TTC549 (cell line): ENCODE results near the gene RPL26.

ENCODE experiments used
- FAIRE-seq: peaks from 2 replicates; lab custom pipeline; 2012; peaks lifted over from hg19 to GRCh38; lab: Jason Lieb, UNC

Gene RPL26

GRCh38 chr17:8383143-8383822 lies at the start of gene RPL26:
RPL26 (minus strand) TSS chr17:8383193; CDS start chr17:8382310, 883 bp downstream.
- FAIRE-seq = peak; percentile 78

GRCh38 chr17:8430966-8431365 lies 48.0 kb upstream of the RPL26 start:
- no peak for FAIRE-seq

- no peak for FAIRE-seq
These were observed 43.8 kb upstream of the RPL26 start for GRCh38 chr17:8426802-8427201.

- no peak for FAIRE-seq
These were observed 43.2 kb upstream of the RPL26 start for GRCh38 chr17:8426094-8426720.

- FAIRE-seq = no peak
These were observed 38.6 kb upstream of the RPL26 start for GRCh38 chr17:8421571-8421970.

- no peak for FAIRE-seq
These were observed 37.3 kb upstream of the RPL26 start for GRCh38 chr17:8420041-8420934.

- no peak for FAIRE-seq
These were observed 36.3 kb upstream of the RPL26 start for GRCh38 chr17:8419305-8419704.

GRCh38 chr17:8418471-8418870 lies 35.5 kb upstream of the RPL26 start:
- FAIRE-seq = no peak

GRCh38 chr17:8417806-8418205 lies 34.8 kb upstream of the RPL26 start:
- no peak for FAIRE-seq

- no peak for FAIRE-seq
These were observed 30.9 kb upstream of the RPL26 start for GRCh38 chr17:8413938-8414337.

GRCh38 chr17:8413328-8413727 lies 30.3 kb upstream of the RPL26 start:
- FAIRE-seq = no peak

GRCh38 chr17:8412089-8412488 lies 29.1 kb upstream of the RPL26 start:
- FAIRE-seq = no peak

- FAIRE-seq = no peak
These were observed 27.9 kb upstream of the RPL26 start for GRCh38 chr17:8410883-8411238.

GRCh38 chr17:8409966-8410882 lies 27.2 kb upstream of the RPL26 start:
- FAIRE-seq = peak; percentile 92

- no peak for FAIRE-seq
These were observed 25.4 kb upstream of the RPL26 start for GRCh38 chr17:8408371-8408770.

GRCh38 chr17:8406174-8406573 lies 23.2 kb upstream of the RPL26 start:
- no peak for FAIRE-seq

- no peak for FAIRE-seq
These were observed 22.6 kb upstream of the RPL26 start for GRCh38 chr17:8405499-8406016.

- FAIRE-seq = no peak
These were observed 20.0 kb upstream of the RPL26 start for GRCh38 chr17:8402921-8403536.

- FAIRE-seq = no peak
These were observed 18.1 kb upstream of the RPL26 start for GRCh38 chr17:8401107-8401506.

- FAIRE-seq = no peak
These were observed 16.0 kb upstream of the RPL26 start for GRCh38 chr17:8398980-8399379.

GRCh38 chr17:8397636-8398035 lies 14.6 kb upstream of the RPL26 start, which contains the start of gene RNF222:
RNF222 (minus strand) TSS chr17:8397827; CDS start chr17:8393461, 4,366 bp downstream.
- no peak for FAIRE-seq
